HepG2 (cell line): Measurements from ENCODE around the gene POC1B. TPM values are rescaled to one million over a fixed set of nuclear protein-coding genes. Genes with fewer than 3 reads are reported as not detected.
A peak's percentile ranks its signal among the peaks of the same experiment; 100 is the strongest.

Experiments
- ATAC-seq: fragments of 200-7000 bp; cut with Tn5 transposase; 3 replicates; pipeline ENCODE4 v1.9.1; 2020; ENCODE audit warnings: mild to moderate bottlenecking, moderate library complexity
- BruUV-seq: library from RNA; stranded (reverse); fragments of 400-500 nt; replicated peaks from 2 replicates; lab custom pipeline; 2021; lab: Mats Ljungman, UMichigan
- CTCF ChIA-PET: fragments of 300-600 bp; formaldehyde crosslinking; extraction: SDS; loops from one replicate; lab custom pipeline; 2021; ENCODE audit warnings: low total read pairs, inconsistent platforms, low intra/inter-chr PET ratio; lab: Yijun Ruan, JAX
- POLR2A ChIA-PET: fragments of 350-600 bp; sonication (Branson Sonifier 250); formaldehyde crosslinking; loops from one replicate; lab custom pipeline; 2020; ENCODE audit warnings: antibody characterized with exemption, inconsistent platforms; lab: Yijun Ruan, JAX
- DNase-seq: peaks from one replicate; pipeline ENCODE4 v3.0.0-alpha.2; 2015; ENCODE audit warnings: low spot score
- FAIRE-seq: peaks from 3 replicates; lab custom pipeline; 2011; peaks lifted over from hg19 to GRCh38; lab: Jason Lieb, UNC
- H2AFZ ChIP-seq: one replicate; pipeline ENCODE4 v1.6.1; 2011; ENCODE audit warnings: low read length, inconsistent platforms
- H3K27ac ChIP-seq: fragments of 300-600 bp; 3 replicates; pipeline ENCODE4 v1.8.0; 2011; ENCODE audit warnings: mixed run types, mild to moderate bottlenecking, mixed read lengths, low read length, inconsistent platforms; ENCODE audit not compliant: insufficient read depth; ENCODE audit errors: extremely low read length
- H3K27me3 ChIP-seq, 2 experiments: fragments of 200-600 bp in 1 of 2; 2 replicates in 1 of 2; 3 replicates in 1 of 2; pipeline versions ENCODE4 v1.6.0 to v1.8.0; 2011; ENCODE audit warnings: low read length in 2 of 2, mild to moderate bottlenecking in 2 of 2, moderate library complexity in 2 of 2, inconsistent platforms in 1 of 2; ENCODE audit not compliant: insufficient read depth in 2 of 2, control insufficient read depth in 1 of 2
- H3K36me3 ChIP-seq, 2 experiments: fragments of 200-600 bp in 1 of 2; replicated peaks in 1 of 2; 2 replicates in 1 of 2; 3 replicates in 1 of 2; pipeline versions ENCODE4 v1.5.1 to v1.8.0; 2011; ENCODE audit warnings: low read length in 2 of 2, inconsistent platforms in 1 of 2; ENCODE audit not compliant: insufficient read depth in 2 of 2, control insufficient read depth in 1 of 2
- H3K4me1 ChIP-seq: 2 replicates; pipeline ENCODE4 v1.5.1; 2012; ENCODE audit warnings: low read length, inconsistent platforms; ENCODE audit not compliant: insufficient read depth
- H3K4me2 ChIP-seq: 2 replicates; pipeline ENCODE4 v1.6.0; 2011; ENCODE audit warnings: low read depth, low read length, inconsistent platforms
- H3K4me3 ChIP-seq, 3 experiments: fragments of 200-600 bp in 1 of 3; sonication (generic), shearing (Covaris generic) in 1 of 3; replicated peaks in 1 of 3; 2 replicates each; pipeline ENCODE4 v1.5.1; 2011 to 2016; ENCODE audit warnings: low read length in 3 of 3, inconsistent platforms in 2 of 3, low read depth in 2 of 3, mild to moderate bottlenecking in 2 of 3, control low read depth in 1 of 3, mixed read lengths in 1 of 3; ENCODE audit not compliant: insufficient read depth in 1 of 3
- H3K79me2 ChIP-seq: one replicate; pipeline ENCODE4 v1.6.1; 2011; ENCODE audit warnings: low read length, inconsistent platforms; ENCODE audit not compliant: insufficient read depth
- H3K9ac ChIP-seq: 2 replicates; pipeline ENCODE4 v1.6.0; 2011; ENCODE audit warnings: mild to moderate bottlenecking, low read depth, low read length, inconsistent platforms; ENCODE audit not compliant: insufficient read depth
- H3K9me3 ChIP-seq: 2 replicates; pipeline ENCODE4 v1.5.1; 2012; ENCODE audit warnings: mild to moderate bottlenecking, low read length
- H4K20me1 ChIP-seq: 2 replicates; pipeline ENCODE4 v1.6.0; 2011; ENCODE audit warnings: inconsistent platforms, mild to moderate bottlenecking, low read length, moderate library complexity; ENCODE audit not compliant: insufficient read depth
- EP300 ChIP-seq, 3 experiments: sonication (generic) in 1 of 3; formaldehyde crosslinking in 1 of 3; IDR thresholded peaks; 2 replicates each; pipeline versions ENCODE4 v1.5.1 to v1.6.1; 2011 to 2020; ENCODE audit warnings: low read depth in 2 of 3, low read length in 2 of 3, borderline replicate concordance in 1 of 3, improper control_type of control experiment in 1 of 3, mild to moderate bottlenecking in 1 of 3, missing genetic modification reagents in 1 of 3, moderate library complexity in 1 of 3
- FOXO1 ChIP-seq: sonication (generic); formaldehyde crosslinking; IDR thresholded peaks from 2 replicates; pipeline ENCODE4 v1.4.0; 2020; ENCODE audit warnings: missing genetic modification reagents
- HNF4A ChIP-seq: sonication (generic); formaldehyde crosslinking; IDR thresholded peaks from 2 replicates; pipeline ENCODE4 v1.4.0; 2020; ENCODE audit warnings: missing genetic modification reagents
- MTF2 ChIP-seq: sonication (generic); formaldehyde crosslinking; IDR thresholded peaks from 2 replicates; pipeline ENCODE4 v1.5.0; 2020; ENCODE audit warnings: missing genetic modification reagents, borderline replicate concordance
- SATB2 ChIP-seq: sonication (generic); formaldehyde crosslinking; IDR thresholded peaks from 2 replicates; pipeline ENCODE4 v1.5.0; 2020; ENCODE audit warnings: missing genetic modification reagents
- SMAD9 ChIP-seq: sonication (generic); formaldehyde crosslinking; IDR thresholded peaks from 2 replicates; pipeline ENCODE4 v1.5.1; 2020; ENCODE audit warnings: mild to moderate bottlenecking, missing genetic modification reagents
- SOX5 ChIP-seq: IDR thresholded peaks from 2 replicates; pipeline ENCODE4 v1.6.1; 2016; ENCODE audit warnings: borderline replicate concordance
- SOX6 ChIP-seq, 2 experiments: fragments of 450-650 bp in 1 of 2; sonication (generic) in 1 of 2; formaldehyde crosslinking in 1 of 2; IDR thresholded peaks; 2 replicates each; pipeline versions ENCODE4 v1.4.0 to v1.6.1; 2017 to 2020; ENCODE audit warnings: antibody characterized with exemption in 1 of 2, mild to moderate bottlenecking in 1 of 2, missing genetic modification reagents in 1 of 2
- ZNF20 ChIP-seq: sonication (generic); formaldehyde crosslinking; IDR thresholded peaks from 2 replicates; pipeline ENCODE4 v1.4.0; 2020; ENCODE audit warnings: mild to moderate bottlenecking, moderate library complexity, missing genetic modification reagents
- ZNF773 ChIP-seq: sonication (generic); formaldehyde crosslinking; IDR thresholded peaks from 2 replicates; pipeline ENCODE4 v1.4.0; 2020; ENCODE audit warnings: missing genetic modification reagents, borderline replicate concordance
- WGBS: methylation state at CpG from one replicate; pipeline ENCODE4 v1.1.6; 2017; ENCODE audit warnings: low lambda C conversion rate; 5-methylcytosine and 5-hydroxymethylcytosine counted together
- in situ Hi-C: cut with HindIII; loops from 2 replicates; pipeline ENCODE4 v1.10.0; 2017; ENCODE audit warnings: low pct_unique_long_range_greater_than_20kb; ENCODE audit not compliant: extremely low pct_ligation_motif_present
- intact Hi-C: fragments of 100-400 bp; cut with micrococcal nuclease; formaldehyde crosslinking; loops from one replicate; pipeline ENCODE4 v1.10.0; 2022; ENCODE audit not compliant: unreplicated experiment
- polyA plus RNA-seq, 8 experiments: library from polyadenylated mRNA; depleted of rRNA in 3 of 8; stranded (reverse) in 7 of 8; unstranded in 1 of 8; fragments of >200 nt; fragmentation: Illumina TruSeq in 4 of 8; extraction: Trizol in 4 of 8; gene quantifications; 2 replicates each; pipeline versions ENCODE4 v1.2.1 to v1.2.3, GENCODE V29; 2011 to 2016; ENCODE audit warnings: low read depth in 4 of 8, missing spikeins in 1 of 8, mixed read lengths in 1 of 8; ENCODE audit not compliant: insufficient read depth in 1 of 8
- total RNA-seq, 5 experiments: library from RNA; depleted of rRNA; stranded (reverse); fragments of >200 nt; fragmentation: Illumina TruSeq; extraction: Trizol; gene quantifications; 2 replicates each; pipeline ENCODE4 v1.2.3, GENCODE V29; 2016; ENCODE audit warnings: low read depth in 1 of 5
- TF ChIP-seq, protein P1 (sequence below): sonication (generic); formaldehyde crosslinking; IDR thresholded peaks from 2 replicates; pipeline ENCODE4 v1.4.0; 2020; ENCODE audit warnings: missing genetic modification reagents

The POC1B gene
- total and polyA plus RNA-seq, 2 of the 13 experiments (the other 11 are each of a cell fraction or from before 2014, with no cell fraction given): 9.3 to 11.0 TPM

DNA sequence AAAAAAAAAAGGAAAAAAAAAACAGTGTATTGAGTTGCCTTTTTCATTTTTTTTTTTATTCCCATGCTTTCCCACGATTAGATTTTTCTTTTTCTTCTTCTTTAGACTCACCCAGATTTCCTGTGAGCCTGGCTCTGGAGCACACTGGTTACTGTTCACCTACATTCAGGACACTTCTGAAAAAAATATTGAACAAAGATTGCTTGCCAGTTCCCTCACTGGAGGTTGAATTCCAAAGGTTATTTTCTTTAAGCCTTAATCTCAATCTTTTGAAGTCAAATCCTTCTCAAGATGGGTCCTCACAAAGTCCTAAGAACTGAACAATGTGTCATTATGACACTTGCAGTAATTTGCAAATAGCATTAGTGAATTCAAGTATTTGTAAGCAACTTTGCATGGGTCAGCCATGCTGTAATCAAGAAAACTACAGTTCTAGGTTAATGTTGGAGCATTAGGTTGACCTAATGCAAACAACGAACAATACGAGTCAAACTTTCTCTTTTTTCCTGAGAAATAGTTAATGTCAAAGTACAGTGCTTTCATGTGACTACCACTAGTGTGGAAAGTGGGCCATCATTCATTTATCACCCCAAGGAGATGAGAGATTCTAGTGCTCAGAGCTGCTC is 124.3 kb downstream of the POC1B start:
- Histone ChIP-seq H3K9me3 (no peaks in the 10 kb centered on the region), H4K20me1 (no peaks in the 10 kb centered on the region), H3K4me3 (no peak overlapping the region), H3K4me2 (no peak overlapping the region), H3K9ac (no peak overlapping the region), H3K79me2 (no peaks in the 10 kb centered on the region), H3K36me3 (no peaks in the 10 kb centered on the region), H3K4me1 (peaks cover 24% of the 10 kb centered on the region), H3K27ac (peak overlapping the region; percentile 25), H3K27me3 (no peaks in the 10 kb centered on the region), H2AFZ (no peak overlapping the region)
- ATAC-seq: peak; percentile 63
- WGBS: 17% methylated on average over 3 of the region's 3 CpGs
- TF ChIP-seq ZNF20 (CRISPR knock-in tag): no peak
- peak; percentile 23; the same call in 1 of the 2 replicates for TF ChIP-seq HNF4A (CRISPR knock-in tag)
- 0 out of 4 replicates have a peak, but pooled peaks of 1 of the 2 experiments have one; percentile 6 for TF ChIP-seq EP300 (IDR thresholded peaks at IDR 0.05; ENCODE audit: low read depth in 2 of 2, low read length in 2 of 2)
- no peak for TF ChIP-seq EP300 (CRISPR knock-in tag; IDR thresholded peaks at IDR 0.05; ENCODE audit: borderline replicate concordance)
- TF ChIP-seq, protein P1, sequence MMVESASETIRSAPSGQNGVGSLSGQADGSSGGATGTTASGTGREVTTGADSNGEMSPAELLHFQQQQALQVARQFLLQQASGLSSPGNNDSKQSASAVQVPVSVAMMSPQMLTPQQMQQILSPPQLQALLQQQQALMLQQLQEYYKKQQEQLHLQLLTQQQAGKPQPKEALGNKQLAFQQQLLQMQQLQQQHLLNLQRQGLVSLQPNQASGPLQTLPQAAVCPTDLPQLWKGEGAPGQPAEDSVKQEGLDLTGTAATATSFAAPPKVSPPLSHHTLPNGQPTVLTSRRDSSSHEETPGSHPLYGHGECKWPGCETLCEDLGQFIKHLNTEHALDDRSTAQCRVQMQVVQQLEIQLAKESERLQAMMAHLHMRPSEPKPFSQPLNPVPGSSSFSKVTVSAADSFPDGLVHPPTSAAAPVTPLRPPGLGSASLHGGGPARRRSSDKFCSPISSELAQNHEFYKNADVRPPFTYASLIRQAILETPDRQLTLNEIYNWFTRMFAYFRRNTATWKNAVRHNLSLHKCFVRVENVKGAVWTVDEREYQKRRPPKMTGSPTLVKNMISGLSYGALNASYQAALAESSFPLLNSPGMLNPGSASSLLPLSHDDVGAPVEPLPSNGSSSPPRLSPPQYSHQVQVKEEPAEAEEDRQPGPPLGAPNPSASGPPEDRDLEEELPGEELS (CRISPR knock-in tag): no peak
- TF ChIP-seq MTF2 (CRISPR knock-in tag): no peak
- TF ChIP-seq SATB2 (CRISPR knock-in tag): no peak
- TF ChIP-seq SMAD9 (CRISPR knock-in tag): no peak
- TF ChIP-seq FOXO1 (CRISPR knock-in tag): no peak
- no peak for TF ChIP-seq SOX6 (IDR thresholded peaks at IDR 0.05)
- TF ChIP-seq SOX6 (CRISPR knock-in tag; IDR thresholded peaks at IDR 0.05): peak; percentile 38; the same call in 1 of the 2 replicates
- peak; percentile 27; the same call in 1 of the 2 replicates for TF ChIP-seq SOX5 (CRISPR knock-in tag)
- no peak for TF ChIP-seq ZNF773 (CRISPR knock-in tag)
- intact Hi-C loops (no loop called here), in situ Hi-C loops (no loop called here)
- BruUV-seq: no TSS peak
- DNase-seq: no peak
- CTCF ChIA-PET: no interaction called here
- POLR2A ChIA-PET: interaction anchor here (0.7 kb wide), 1 partner anchor 22 kb away, joined by 4 read pairs; no protein-coding TSS in a partner anchor
- FAIRE-seq: no peak
